SIG-M5 treated with dmso at 0.1 percent for 504 hours (cell line): Measurements from ENCODE around the gene TUBG1.
"Not testable (repeated sequence)": the region's sequence is repeated elsewhere in the genome, so short reads cannot be mapped to it uniquely, and the experiment has no call there.

ENCODE experiments used
- DNase-seq: peaks from one replicate; lab custom pipeline; 2025; ENCODE audit not compliant: unreplicated experiment; lab: John Stamatoyannopoulos, UW

The TUBG1 gene

DNA sequence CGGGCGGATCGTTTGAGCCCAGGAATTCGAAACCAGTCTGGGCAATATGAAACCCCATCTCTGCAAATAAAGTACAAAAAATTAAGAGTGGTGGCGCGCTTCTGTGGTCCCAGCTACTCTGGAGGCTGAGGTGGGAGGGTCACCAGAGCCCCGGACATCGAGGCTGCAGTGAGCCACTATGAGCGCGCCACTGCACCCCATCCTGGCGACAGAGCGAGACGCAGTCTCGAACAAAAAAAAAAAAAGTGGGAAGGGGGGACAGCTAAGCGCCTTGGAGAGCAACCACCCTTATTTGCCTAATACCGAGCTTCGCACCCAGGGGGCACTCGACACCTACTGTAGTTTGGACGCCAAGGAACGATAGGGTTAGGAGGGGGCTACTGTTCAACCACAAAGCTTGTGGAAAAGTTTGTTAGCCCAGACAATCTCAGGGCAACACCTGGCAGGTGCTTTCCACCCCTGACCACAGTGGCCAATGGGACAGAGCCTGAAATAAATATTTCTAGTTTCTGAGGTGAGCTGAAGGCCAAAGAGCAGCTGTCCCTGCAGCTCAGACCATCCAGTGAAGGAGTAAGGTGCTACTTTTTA is 31.1 kb upstream of the TUBG1 start:
- peak; percentile 89 for DNase-seq

DNA sequence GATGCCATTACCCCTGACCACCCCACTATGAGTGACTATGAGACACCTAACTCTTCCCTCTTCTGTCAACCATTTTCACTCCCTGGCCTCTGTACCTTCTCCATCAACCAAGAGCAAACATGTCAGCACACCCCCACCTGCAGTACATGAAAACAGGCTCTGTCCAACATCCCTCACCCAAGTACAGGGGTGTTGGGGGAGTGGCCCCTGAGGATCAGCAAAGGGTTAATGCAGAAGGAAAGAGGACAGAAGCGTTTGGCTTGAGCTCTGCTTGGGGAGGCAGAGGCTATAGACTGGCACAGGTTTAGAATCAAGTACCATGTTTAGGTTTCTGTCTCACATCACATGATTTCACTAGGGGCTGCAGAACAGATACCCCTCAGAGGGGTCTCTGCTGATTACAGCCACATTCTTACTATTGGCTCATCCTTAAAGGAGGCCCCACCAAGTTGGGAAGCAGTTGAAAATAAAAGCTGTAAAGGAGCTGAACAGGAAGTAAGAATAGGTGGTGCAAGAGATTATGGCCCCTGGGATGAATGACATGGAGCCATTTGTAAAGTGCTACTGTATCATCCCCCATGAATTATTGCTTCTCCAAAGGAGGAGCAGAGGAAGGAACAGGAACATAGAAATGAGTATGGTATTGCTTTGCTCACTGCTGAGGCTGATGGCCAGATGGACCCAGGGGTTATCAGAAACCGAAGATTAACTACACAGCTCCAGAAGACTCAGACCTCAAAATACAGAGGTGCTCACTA is 29.5 kb upstream of the TUBG1 start:
- peak; percentile 45 for DNase-seq

DNA sequence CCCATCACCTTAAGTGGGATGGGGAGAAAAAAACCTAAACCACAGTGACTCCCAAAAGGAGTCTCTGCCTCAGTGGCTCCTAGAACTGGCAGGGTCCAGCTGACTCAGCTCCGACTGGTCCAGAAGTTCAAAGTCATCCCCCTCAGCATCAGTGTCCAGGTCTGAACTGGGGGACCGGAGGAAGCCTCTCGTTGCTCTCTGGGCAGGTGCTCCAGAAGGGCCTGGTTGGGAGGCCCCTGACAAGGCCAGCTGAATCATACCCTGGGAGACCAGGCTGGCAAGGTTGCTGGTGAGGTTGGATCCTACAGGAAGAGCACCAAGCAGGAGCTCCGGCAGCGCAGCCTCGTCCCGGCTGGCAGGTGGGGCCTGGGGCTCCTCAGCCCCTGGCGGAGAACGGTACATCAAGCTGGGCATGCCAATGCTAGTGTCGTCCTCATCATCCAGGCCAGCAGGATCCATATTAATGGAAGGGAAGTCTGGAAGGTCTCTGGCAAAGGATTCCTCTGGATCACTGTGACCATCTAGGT is 27.7 kb upstream of the TUBG1 start:
- DNase-seq: no peak

DNA sequence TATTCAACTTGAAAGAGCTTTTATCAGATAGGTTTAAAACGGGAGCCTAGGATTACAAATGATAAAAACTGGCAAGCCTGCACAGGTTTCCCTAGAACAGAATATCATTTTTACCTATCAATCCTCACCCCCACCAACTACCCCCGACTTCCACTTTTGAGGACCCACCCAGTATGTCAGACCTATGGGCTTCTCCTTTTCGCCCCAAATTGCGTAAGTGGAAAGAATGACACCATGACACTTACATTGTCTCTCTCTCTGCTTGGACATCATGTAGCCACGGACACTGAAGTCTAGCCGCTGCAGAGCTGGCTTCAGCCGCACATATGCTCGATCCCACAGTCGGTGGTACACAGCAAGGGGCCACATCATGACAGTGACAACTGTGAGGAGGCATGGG is 24.6 kb upstream of the TUBG1 start:
- peak; percentile 54 for DNase-seq

DNA sequence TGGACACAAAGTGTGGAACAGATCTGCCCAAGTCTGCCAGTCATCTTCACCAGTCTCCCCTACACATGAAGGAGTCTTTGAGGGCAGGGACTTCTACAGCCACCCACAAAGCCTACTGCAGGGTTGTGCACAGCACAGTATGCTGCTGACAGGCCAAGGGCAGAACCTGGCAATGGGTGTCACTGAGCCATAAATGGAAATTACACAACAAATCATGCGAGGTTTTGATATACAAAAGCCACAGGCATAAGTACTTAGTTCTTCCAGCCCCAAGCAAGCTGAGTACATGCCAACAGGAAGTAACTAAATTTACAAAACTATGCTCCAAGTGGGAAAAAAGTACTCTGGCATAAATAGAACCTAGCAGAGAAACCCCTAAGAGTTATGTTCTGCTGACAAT is 24.1 kb upstream of the TUBG1 start:
- DNase-seq: no peak

DNA sequence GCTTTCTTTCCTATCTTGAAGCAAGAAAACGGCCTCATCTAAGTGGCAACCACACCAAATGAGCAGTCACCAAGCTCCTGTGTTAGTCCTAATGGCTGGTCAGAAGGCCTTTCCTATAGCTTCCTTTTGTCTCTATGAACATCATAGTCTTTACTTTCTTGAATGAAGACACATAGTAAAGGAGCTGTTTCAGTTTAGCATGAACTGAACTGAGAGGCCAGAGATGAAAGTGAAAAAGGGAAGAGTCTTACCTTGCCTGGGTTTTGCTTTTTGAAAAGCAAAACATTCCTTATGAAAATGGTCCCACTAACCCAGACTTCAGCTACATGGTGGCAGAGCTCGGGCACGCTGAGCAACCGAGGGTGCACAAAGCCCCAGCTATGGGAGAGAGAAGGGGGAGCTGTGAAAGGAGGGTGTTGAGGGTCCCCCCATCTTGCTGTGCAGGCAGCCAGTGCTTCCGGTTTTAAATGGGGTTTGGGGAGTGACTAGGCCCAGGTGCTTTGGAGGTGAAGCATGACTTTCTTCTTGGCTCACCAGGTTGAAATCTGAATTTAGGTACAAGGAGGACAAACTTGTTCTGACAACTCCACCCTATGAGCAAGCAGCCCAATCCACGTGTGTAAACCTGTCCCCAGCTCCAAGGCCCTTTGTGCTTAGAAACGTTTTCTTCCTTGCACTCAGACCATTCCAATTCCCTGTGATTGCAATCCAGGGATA is 22.8 kb upstream of the TUBG1 start:
- DNase-seq: no peak

DNA sequence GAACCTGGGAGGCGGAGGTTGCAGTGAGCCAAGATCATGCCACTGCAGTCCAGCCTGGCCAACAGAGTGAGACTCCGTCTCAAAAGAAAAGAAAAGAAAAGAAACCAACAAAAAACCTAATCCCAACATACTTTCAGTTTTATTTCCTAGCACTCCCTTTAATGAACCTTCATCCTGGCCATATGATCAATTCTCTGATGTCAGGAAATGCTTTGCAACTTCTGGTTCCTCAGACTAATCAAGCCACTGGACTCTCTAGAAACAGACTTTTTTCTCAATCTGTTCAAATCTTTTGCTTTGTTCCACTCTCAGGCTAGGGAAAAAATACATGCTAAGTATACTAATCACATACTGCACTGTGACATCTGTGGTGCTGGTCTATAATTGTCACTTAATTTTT is 18.6 kb upstream of the TUBG1 start:
- no peak for DNase-seq

DNA sequence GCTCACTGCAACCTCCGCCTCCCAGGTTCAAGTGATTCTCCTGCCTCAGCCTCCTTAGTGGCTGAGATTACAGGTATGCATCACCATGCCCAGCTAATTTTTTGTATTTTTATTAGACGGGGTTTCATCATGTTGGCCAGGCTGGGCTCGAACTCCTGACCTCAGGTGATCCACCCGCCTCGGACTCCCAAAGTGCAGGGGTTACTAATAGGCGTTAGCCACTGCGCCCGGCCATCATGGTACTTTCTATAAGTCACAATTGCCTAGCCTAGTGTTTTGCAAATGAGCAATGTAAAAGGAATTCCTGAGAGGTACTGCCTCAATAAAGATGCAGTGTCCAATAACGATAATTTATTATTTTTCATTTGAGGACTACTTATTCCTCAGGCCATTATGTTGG is 18.1 kb upstream of the TUBG1 start:
- DNase-seq: no peak

DNA sequence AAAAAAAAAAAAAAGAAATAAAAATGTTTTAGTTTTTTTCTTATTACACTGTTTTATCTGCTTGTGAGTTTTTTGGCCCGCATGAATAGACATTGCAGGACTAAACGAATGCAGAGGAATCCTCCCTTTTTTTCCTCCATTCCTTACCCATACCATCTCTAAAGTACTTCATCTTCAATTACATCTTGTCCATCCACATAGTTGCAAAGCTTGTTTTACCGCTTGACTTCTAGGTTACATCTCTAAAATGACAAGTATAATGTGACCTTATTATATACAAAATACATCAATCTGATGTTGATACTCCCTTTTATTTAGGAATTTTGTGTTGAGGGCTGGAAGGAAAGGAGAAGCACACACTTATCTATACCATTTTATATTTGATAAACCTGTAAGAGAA is 13.1 kb upstream of the TUBG1 start:
- DNase-seq: no peak

DNA sequence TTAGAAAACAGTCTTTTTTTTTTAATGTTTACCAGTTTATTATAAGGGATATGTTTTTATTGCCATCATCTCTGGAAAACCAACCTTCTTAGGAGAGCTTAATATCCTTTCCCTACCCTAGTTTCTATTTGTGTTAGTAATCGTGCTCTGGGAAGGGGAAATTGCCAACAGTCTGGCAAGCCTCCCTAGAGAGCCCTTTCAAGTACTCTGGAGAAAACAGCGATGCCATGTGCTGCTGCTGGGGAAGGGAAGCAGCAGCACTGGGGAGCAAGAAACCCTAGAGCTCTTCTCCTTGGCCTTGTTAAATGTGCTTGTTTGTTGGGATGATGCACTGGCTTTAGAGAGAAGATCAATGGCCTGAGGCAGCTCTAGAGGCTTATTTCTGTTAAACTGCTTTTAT is 10.6 kb upstream of the TUBG1 start:
- no peak for DNase-seq

DNA sequence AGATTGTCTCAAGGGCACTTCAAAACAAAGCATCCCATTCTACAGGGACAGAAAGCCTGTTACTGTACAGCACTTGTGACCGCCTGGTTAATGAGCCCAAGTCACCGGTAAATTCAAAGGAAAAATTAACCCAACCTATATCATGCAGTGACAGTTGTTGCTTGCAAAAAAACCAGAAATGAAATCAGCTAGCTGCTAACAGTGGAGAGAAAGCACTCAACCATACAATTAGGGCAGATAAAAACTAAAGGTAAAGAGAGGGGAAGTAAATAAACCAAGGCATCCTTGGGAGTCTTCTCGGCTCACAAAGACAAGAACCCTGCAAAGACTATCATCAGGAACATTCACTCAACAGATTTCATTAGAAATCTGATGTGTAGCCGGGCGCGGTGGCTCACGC is 6.2 kb upstream of the TUBG1 start:
- no peak for DNase-seq

DNA sequence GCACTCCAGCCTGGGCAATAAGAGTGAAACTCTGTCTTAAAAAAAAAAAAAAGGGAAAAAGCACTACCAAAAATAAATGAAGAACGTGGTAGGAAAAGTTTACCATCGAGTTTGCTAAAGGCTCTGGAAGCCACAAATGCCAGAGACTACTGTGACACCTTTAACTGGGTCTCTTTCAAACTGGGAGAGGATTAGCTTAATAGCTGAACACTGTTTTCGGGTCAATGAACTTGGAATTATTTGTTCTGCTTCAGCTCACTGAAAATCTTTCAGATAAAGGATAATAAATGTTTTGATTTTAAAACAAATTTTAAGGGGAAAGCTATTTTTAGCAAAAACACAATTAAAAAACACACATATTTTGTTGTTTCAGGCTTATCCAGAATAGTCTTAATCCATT is 1.7 kb upstream of the TUBG1 start:
- no peak for DNase-seq

DNA sequence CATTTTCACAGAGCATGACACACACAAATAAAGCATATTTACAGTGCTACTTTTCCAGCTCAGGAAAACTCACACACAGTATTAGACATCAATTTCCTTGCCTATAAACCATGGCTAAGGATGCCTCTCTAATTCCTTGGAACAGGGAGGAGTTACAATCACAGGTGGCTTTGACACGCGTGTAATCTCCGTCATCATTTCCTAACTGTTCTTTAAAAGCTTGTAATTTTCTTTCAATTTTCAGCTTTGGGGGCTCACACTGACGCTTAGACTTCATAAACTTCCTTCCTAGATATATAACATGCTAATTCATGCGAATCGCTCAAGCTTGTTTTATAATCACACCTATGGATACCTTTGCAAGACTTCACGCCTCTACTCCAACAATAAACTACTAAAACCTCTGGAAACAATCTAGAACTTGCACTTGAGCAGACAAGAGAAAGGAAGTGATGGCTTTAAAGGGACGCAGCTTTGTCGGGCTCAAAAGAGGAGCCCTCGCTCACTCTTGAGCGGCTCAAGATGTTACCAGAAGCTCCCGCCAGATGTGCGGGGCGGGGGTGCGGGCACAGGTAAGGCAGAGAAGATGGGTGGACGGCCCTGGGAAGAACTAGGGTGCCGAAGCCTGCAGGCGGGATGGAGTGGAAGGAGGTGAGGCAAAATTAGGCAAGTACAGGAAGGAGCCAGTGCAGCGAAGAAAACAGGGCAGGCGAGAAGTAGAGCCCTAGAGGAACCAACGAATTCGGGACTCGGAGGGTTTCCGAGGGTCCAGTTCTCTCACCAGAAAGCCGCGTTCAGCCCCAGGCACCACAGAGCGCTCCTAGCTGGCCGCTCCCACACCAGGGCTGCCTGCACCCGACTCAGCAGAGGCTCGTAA is 940 bp upstream of the TUBG1 start:
- DNase-seq: no peak

DNA sequence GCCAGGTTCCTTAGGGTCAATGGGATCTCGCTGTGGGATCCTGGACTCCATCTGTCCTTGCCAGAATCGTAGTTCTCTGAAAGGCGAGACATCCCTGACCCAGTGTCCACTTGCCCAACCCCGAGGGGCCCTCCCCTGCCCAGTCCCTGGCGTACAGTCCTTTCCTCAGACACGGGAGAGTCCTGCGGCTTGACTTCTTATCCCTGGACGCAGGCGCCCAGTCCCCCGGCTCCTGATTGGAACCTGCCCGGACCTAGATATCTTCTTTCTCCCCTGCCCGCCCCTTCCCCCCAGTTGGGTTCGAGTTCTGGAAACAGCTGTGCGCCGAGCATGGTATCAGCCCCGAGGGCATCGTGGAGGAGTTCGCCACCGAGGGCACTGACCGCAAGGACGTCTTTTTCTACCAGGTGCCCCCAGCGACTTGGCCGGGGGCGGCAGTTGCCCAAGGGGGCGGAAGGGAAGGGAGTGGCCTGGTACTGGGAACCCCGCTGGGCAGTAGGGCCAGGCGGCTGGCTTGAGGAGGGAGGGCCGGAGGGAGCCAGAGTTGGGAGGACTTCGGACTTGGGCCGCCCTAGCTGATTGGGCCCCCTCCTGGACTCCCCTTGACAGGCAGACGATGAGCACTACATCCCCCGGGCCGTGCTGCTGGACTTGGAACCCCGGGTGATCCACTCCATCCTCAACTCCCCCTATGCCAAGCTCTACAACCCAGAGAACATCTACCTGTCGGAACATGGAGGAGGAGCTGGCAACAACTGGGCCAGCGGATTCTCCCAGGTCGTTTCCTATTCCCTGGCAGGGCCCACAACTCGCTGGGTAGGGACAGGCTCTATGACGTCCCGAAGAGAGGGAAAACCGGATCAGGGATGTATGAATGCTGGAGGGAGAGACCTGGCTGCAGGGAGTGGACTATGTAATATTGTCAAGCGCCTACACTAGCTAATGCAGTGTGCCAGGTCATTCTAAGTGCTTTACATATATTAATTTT is 625 bp downstream of the TUBG1 start:
- not testable (repeated sequence) for DNase-seq

DNA sequence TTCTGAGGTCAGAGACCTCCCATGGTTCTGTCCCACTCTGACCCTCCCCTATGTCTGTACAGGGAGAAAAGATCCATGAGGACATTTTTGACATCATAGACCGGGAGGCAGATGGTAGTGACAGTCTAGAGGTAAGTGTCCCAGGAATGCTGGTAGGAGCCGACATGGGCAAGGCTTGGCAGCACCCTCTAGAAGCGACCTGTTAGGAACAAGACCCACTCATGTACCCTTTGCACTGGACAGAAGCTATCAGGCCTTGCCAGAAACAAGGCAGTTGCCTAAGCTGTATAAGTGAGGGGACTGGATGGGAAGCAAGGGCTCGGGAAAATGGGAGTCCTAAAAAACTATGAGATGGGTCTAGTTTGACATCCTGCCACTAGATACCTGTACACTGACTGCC is 2.5 kb downstream of the TUBG1 start:
- DNase-seq: no peak

DNA sequence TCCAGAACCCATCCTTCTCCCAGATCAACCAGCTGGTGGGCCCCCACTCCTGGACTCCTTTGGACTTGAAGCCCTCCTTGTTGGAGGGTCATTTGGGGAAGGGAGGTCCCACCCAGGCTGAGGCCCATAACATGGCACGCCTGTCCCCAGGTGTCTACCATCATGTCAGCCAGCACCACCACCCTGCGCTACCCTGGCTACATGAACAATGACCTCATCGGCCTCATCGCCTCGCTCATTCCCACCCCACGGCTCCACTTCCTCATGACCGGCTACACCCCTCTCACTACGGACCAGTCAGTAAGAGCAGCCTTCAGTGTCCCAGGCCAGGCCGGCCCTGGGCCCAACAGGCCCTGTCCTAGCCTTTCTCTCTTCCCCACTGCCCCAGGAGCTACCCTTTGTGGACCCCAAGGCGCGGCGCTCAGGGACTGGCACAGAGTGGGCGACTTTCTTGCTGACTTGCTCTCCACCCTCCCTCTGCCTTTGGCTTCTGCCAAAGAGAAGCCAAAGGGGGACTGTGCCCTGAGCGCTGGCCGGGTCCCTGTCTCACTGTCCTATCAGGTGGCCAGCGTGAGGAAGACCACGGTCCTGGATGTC is 4.3 kb downstream of the TUBG1 start:
- DNase-seq: no peak

DNA sequence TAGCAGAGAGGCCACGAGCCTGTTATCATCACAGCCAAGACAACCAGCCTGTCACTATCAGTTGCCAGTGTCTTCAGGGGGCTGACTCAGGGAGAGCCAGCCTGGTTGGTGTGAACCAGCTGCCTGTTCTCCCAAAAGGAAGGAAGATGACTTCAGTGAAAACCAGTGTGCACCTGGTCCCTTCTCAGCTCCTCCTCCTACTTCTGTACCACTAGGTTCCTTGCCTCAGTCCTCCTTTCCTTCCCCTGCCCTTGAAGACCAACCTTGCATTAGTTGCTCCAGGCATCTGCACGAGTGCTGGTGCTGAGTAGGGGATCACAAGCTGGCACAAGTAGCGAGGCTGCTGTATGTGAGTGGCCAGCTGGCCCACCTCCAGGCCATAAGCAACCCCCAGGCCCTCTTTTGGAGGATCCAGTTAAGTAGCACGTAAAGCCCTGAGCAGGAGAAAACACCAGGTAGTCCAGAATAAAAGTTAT is 8.5 kb downstream of the TUBG1 start:
- DNase-seq: no peak

DNA sequence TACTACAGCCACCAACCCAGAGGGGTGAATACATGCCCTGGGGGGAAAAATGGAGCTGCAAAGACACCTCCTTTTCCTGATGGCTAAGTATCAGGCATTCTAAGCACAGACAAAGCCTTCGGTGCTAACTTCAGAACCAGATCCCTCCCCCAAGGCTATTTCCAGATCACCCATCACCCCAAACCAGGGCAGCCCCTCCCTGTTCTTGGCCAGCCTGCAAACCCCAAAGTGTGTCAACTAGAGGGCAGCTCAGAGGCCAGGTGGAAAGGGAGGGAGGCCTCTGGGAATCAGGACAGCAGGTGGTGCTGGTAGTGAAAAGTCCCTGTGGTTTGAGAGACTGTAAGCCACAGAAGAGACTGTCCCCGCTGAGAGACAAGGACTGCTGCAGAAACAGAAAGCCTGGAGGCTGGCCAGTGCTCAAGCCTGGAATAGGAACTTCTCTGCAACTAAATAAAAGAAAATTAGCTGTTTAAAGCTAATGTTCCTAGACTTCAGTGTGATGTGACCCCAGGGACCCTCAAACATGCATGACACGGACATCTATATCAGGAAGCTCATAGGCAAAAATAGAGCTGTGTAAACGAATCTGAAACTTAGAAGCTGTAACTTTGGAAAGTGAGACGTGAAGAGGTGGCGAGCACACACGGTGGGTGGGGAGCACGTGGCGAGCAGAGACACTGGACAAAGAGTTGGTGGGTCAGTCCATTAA is 9.1 kb downstream of the TUBG1 start:
- DNase-seq: no peak

DNA sequence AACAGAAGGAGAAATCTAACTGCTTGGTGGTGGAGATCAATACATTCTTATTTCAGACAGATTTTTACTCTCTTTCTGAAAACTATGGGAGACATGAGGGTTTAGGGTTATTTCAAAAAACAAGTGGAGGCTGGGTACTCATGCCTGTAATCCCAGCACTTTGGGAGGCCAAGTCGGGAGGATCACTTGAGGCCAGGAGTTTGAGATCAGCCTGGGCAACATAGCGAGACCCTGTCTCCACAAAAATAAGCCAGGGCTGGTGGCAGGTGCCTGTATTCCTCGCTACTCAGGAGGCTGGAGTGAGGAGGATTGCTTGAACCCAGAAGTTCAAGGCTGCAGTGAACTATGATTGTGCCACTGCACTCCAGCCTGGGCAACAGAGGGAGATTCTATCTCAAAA is 12.5 kb downstream of the TUBG1 start:
- not testable (repeated sequence) for DNase-seq
